ENCODE data around the gene PWP2.
"Not testable (repeated sequence)": the region's sequence is repeated elsewhere in the genome, so short reads cannot be mapped to it uniquely, and the experiment has no call there.

DNA sequence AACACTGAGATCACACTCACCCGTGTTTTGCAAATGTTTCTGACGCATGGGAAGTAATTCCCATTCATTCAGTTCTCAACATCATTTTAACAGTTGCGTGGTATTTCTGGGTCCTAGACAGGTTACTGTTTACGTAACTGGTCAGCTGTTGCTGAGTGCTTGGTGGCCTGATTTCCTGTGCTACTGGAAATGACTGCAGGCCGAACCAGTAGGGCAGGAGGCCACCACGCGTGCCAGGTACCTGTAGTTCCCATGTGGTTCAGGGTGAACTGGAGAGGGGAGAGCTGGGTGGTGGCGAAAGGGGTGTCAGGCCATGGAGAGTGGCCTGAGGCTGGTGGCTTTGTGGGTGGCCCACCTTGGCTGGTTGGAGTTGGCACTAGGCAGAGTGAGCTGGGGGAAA is 27.5 kb downstream of the PWP2 start:
- TF ChIP-seq, protein P1, sequence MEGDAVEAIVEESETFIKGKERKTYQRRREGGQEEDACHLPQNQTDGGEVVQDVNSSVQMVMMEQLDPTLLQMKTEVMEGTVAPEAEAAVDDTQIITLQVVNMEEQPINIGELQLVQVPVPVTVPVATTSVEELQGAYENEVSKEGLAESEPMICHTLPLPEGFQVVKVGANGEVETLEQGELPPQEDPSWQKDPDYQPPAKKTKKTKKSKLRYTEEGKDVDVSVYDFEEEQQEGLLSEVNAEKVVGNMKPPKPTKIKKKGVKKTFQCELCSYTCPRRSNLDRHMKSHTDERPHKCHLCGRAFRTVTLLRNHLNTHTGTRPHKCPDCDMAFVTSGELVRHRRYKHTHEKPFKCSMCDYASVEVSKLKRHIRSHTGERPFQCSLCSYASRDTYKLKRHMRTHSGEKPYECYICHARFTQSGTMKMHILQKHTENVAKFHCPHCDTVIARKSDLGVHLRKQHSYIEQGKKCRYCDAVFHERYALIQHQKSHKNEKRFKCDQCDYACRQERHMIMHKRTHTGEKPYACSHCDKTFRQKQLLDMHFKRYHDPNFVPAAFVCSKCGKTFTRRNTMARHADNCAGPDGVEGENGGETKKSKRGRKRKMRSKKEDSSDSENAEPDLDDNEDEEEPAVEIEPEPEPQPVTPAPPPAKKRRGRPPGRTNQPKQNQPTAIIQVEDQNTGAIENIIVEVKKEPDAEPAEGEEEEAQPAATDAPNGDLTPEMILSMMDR (IDR thresholded peaks at IDR 0.05; ENCODE audit: borderline replicate concordance, extremely low read depth, low read length, poor library complexity, severe bottlenecking), result not testable (repeated sequence)
- not testable (repeated sequence) for TF ChIP-seq EZH2 (IDR thresholded peaks at IDR 0.05; ENCODE audit: borderline replicate concordance, low read depth, low read length, severe bottlenecking)
